Middle frontal gyrus (tissue), 1 donor: ENCODE data around the gene ADRA1B.
"Not testable (repeated sequence)": the region's sequence is repeated elsewhere in the genome, so short reads cannot be mapped to it uniquely, and the experiment has no call there.

Experiments used
- DNase-seq: peaks from one replicate; pipeline ENCODE4 v3.0.0-alpha.2; 2015; ENCODE audit warnings: low spot score; ENCODE audit errors: extremely low spot score

The ADRA1B gene

GRCh38 chr5:159965031-159965837, 49.0 kb downstream of the ADRA1B start:
- no peak for DNase-seq

GRCh38 chr5:159965838-159966128, 49.5 kb downstream of the ADRA1B start:
- not testable (repeated sequence) for DNase-seq

- no peak for DNase-seq
These were observed 53.7 kb downstream of the ADRA1B start for GRCh38 chr5:159969966-159970365.

GRCh38 chr5:159971038-159971437, 54.8 kb downstream of the ADRA1B start:
- DNase-seq = no peak

- no peak for DNase-seq
These were observed 55.2 kb downstream of the ADRA1B start for GRCh38 chr5:159971514-159971913.

- DNase-seq = no peak
These were observed 55.7 kb downstream of the ADRA1B start for GRCh38 chr5:159971931-159972461.

- DNase-seq = no peak
These were observed 56.5 kb downstream of the ADRA1B start for GRCh38 chr5:159972538-159973362.

- no peak for DNase-seq
These were observed 59.3 kb downstream of the ADRA1B start for GRCh38 chr5:159975462-159976019.

- DNase-seq = no peak
These were observed 60.6 kb downstream of the ADRA1B start for GRCh38 chr5:159976921-159977320.

GRCh38 chr5:159978358-159978757, 62.1 kb downstream of the ADRA1B start:
- no peak for DNase-seq

- DNase-seq = no peak
These were observed 66.3 kb downstream of the ADRA1B start for GRCh38 chr5:159982421-159983173.

GRCh38 chr5:159987031-159987674, 70.9 kb downstream of the ADRA1B start:
- DNase-seq = peak; percentile 42

GRCh38 chr5:159990506-159990905, 74.2 kb downstream of the ADRA1B start:
- DNase-seq = no peak

GRCh38 chr5:159992566-159992965, 76.3 kb downstream of the ADRA1B start:
- DNase-seq = no peak

- no peak for DNase-seq
These were observed 76.9 kb downstream of the ADRA1B start for GRCh38 chr5:159993194-159993593.

- no peak for DNase-seq
These were observed 79.6 kb downstream of the ADRA1B start for GRCh38 chr5:159995907-159996306.

GRCh38 chr5:160001457-160001856, 85.2 kb downstream of the ADRA1B start:
- no peak for DNase-seq

- DNase-seq = no peak
These were observed 91.2 kb downstream of the ADRA1B start for GRCh38 chr5:160007514-160007913.

GRCh38 chr5:160008529-160008876, 92.2 kb downstream of the ADRA1B start:
- not testable (repeated sequence) for DNase-seq

GRCh38 chr5:160008877-160009590, 92.8 kb downstream of the ADRA1B start, which contains the start of gene TTC1:
TTC1 (plus strand) TSS chr5:160009139; CDS start chr5:160010529, 1,390 bp downstream.
- peak; percentile 98 for DNase-seq
